OCI-LY7 (cell line): ENCODE data around the gene RAB3C. TPM values are rescaled to one million over a fixed set of nuclear protein-coding genes. Genes with fewer than 3 reads are reported as not detected.

Experiments
- BruUV-seq: library from RNA; stranded (reverse); fragments of 400-500 nt; replicated peaks from 2 replicates; lab custom pipeline; 2021; lab: Mats Ljungman, UMichigan
- CTCF ChIA-PET: fragments of 300-600 bp; sonication (Branson Sonifier 250); formaldehyde crosslinking; loops from one replicate; lab custom pipeline; 2022; ENCODE audit warnings: antibody characterized with exemption; ENCODE audit not compliant: unreplicated experiment; lab: Charles Lee
- POLR2A ChIA-PET: fragments of 300-600 bp; sonication (Branson Sonifier 250); formaldehyde crosslinking; loops from one replicate; lab custom pipeline; 2022; ENCODE audit warnings: antibody characterized with exemption; lab: Charles Lee
- DNase-seq: peaks from one replicate; pipeline ENCODE4 v3.0.0-alpha.2; 2015; ENCODE audit warnings: low spot score
- H2AFZ ChIP-seq: fragments of 200-600 bp; sonication (generic), shearing (Covaris generic); 2 replicates; pipeline ENCODE4 v1.6.1; 2014; ENCODE audit warnings: mild to moderate bottlenecking, antibody characterized with exemption, low read length, moderate library complexity
- H3K27ac ChIP-seq: fragments of 200-600 bp; sonication (generic); 2 replicates; pipeline ENCODE4 v1.5.1; 2014; ENCODE audit warnings: mixed run types, low read depth, mild to moderate bottlenecking, moderate library complexity, low read length, inconsistent platforms; ENCODE audit not compliant: poor library complexity, severe bottlenecking
- H3K36me3 ChIP-seq: fragments of 200-600 bp; sonication (generic); 2 replicates; pipeline ENCODE4 v1.6.1; 2014; ENCODE audit warnings: mild to moderate bottlenecking, antibody characterized with exemption, low read length, moderate library complexity, mixed read lengths; ENCODE audit not compliant: insufficient read depth
- H3K4me1 ChIP-seq: fragments of 200-600 bp; sonication (generic); 2 replicates; pipeline ENCODE4 v1.5.1; 2014; ENCODE audit warnings: mild to moderate bottlenecking, low read length; ENCODE audit not compliant: insufficient read depth, poor library complexity, severe bottlenecking
- H3K4me2 ChIP-seq: fragments of 200-600 bp; sonication (generic); 2 replicates; pipeline ENCODE4 v1.6.1; 2014; ENCODE audit warnings: mild to moderate bottlenecking, low read length
- H3K4me3 ChIP-seq: fragments of 200-600 bp; sonication (generic); 2 replicates; pipeline ENCODE4 v1.5.1; 2014; ENCODE audit warnings: mild to moderate bottlenecking, low read depth, low read length; ENCODE audit not compliant: poor library complexity, severe bottlenecking
- H3K79me2 ChIP-seq: fragments of 200-600 bp; sonication (generic); 2 replicates; pipeline ENCODE4 v1.6.1; 2016; ENCODE audit warnings: low read depth, mild to moderate bottlenecking, low read length, moderate library complexity, mixed read lengths; ENCODE audit not compliant: insufficient read depth
- H3K9me2 ChIP-seq: fragments of 200-600 bp; sonication (generic); 2 replicates; pipeline ENCODE4 v1.6.1; 2016; ENCODE audit warnings: mild to moderate bottlenecking, low read length, mixed read lengths; ENCODE audit not compliant: insufficient read depth
- H3K9me3 ChIP-seq: fragments of 200-600 bp; sonication (generic); 2 replicates; pipeline ENCODE4 v1.6.1; 2014; ENCODE audit warnings: mild to moderate bottlenecking, mixed run types, low read length, mixed read lengths
- H4K20me1 ChIP-seq: fragments of 200-600 bp; sonication (generic); 2 replicates; pipeline ENCODE4 v1.6.1; 2014; ENCODE audit warnings: mild to moderate bottlenecking, antibody characterized with exemption, low read length, moderate library complexity, mixed read lengths; ENCODE audit not compliant: insufficient read depth
- CTCF ChIP-seq: fragments of 200-600 bp; sonication (generic); conservative IDR thresholded peaks from 2 replicates; pipeline ENCODE4 v1.5.1; 2014; ENCODE audit warnings: mild to moderate bottlenecking, antibody characterized with exemption, low read length, moderate library complexity, mixed read lengths
- EZH2phosphoT487 ChIP-seq: fragments of 200-600 bp; sonication (generic); IDR thresholded peaks from 2 replicates; pipeline ENCODE4 v1.6.1; 2018; ENCODE audit warnings: low read depth, borderline replicate concordance, mild to moderate bottlenecking, mixed run types, antibody characterized with exemption, low read length, moderate library complexity, mixed read lengths
- intact Hi-C: fragments of 100-400 bp; cut with micrococcal nuclease; formaldehyde crosslinking; loops from one replicate; pipeline ENCODE4 v1.10.0; 2022; ENCODE audit not compliant: unreplicated experiment
- total RNA-seq, 2 experiments: library from RNA; depleted of rRNA in 1 of 2; stranded (reverse); fragments of >200 nt in 1 of 2; shearing (Covaris generic) in 1 of 2; gene quantifications; 2 replicates each; pipeline ENCODE4 v1.2.3, GENCODE V29; 2014 to 2022

The RAB3C gene
- total RNA-seq, 2 experiments from 2014 or later = not detected

- no peaks in the 10 kb centered on the region for H3K36me3 ChIP-seq
- intact Hi-C loops = no loop called here
- H3K4me1 ChIP-seq = no peaks in the 10 kb centered on the region
- ChIA-PET CTCF (no interaction called here), POLR2A (no interaction called here)
- TF ChIP-seq EZH2phosphoT487 (no peak), CTCF (no peak)
- no peaks in the 10 kb centered on the region for H4K20me1 ChIP-seq
- no peak for DNase-seq
- H2AFZ ChIP-seq = no peak overlapping the region
- H3K4me3 ChIP-seq = no peak overlapping the region
- H3K79me2 ChIP-seq = no peaks in the 10 kb centered on the region
- no peaks in the 10 kb centered on the region for H3K9me3 ChIP-seq
- no peak overlapping the region for H3K27ac ChIP-seq
- H3K4me2 ChIP-seq = no peak overlapping the region
- no peaks in the 10 kb centered on the region for H3K9me2 ChIP-seq
- BruUV-seq = no TSS peak
Observed at GRCh38 chr5:58629271-58630159, 46.6 kb downstream of the RAB3C start.

- no peaks in the 10 kb centered on the region for H3K79me2 ChIP-seq
- no peak overlapping the region for H3K4me3 ChIP-seq
- no peak overlapping the region for H2AFZ ChIP-seq
- ChIA-PET CTCF (no interaction called here), POLR2A (no interaction called here)
- intact Hi-C loops = no loop called here
- H3K27ac ChIP-seq = no peak overlapping the region
- no peak overlapping the region for H3K4me2 ChIP-seq
- H4K20me1 ChIP-seq = no peaks in the 10 kb centered on the region
- BruUV-seq = no TSS peak
- TF ChIP-seq CTCF = no peak
- no peak for TF ChIP-seq EZH2phosphoT487
- no peak for DNase-seq
- H3K36me3 ChIP-seq = no peaks in the 10 kb centered on the region
- no peaks in the 10 kb centered on the region for H3K9me2 ChIP-seq
- H3K4me1 ChIP-seq = no peaks in the 10 kb centered on the region
- H3K9me3 ChIP-seq = no peaks in the 10 kb centered on the region
Observed at GRCh38 chr5:58631895-58632294, 49.0 kb downstream of the RAB3C start.

GRCh38 chr5:58635416-58635815 lies 52.5 kb downstream of the RAB3C start:
- no peak overlapping the region for H3K4me2 ChIP-seq
- no peak overlapping the region for H3K4me3 ChIP-seq
- no peaks in the 10 kb centered on the region for H3K4me1 ChIP-seq
- TF ChIP-seq CTCF (no peak), EZH2phosphoT487 (no peak)
- BruUV-seq = no TSS peak
- H3K9me2 ChIP-seq = no peaks in the 10 kb centered on the region
- H3K27ac ChIP-seq = no peak overlapping the region
- intact Hi-C loops = no loop called here
- no peaks in the 10 kb centered on the region for H3K79me2 ChIP-seq
- CTCF ChIA-PET = no interaction called here
- H4K20me1 ChIP-seq = no peaks in the 10 kb centered on the region
- no peak overlapping the region for H2AFZ ChIP-seq
- no peaks in the 10 kb centered on the region for H3K36me3 ChIP-seq
- H3K9me3 ChIP-seq = no peaks in the 10 kb centered on the region
- POLR2A ChIA-PET = no interaction called here
- DNase-seq = no peak
